HTERT RPE-1 (cell line): ENCODE measurements around the gene PTPN13.

Experiments used
- in situ Hi-C: fragments of 300-500 bp; cut with MboI; formaldehyde crosslinking; loops from 4 replicates; pipeline ENCODE4 v1.14.3; 2020; ENCODE audit warnings: low sequenced_read_pairs

The PTPN13 gene

DNA sequence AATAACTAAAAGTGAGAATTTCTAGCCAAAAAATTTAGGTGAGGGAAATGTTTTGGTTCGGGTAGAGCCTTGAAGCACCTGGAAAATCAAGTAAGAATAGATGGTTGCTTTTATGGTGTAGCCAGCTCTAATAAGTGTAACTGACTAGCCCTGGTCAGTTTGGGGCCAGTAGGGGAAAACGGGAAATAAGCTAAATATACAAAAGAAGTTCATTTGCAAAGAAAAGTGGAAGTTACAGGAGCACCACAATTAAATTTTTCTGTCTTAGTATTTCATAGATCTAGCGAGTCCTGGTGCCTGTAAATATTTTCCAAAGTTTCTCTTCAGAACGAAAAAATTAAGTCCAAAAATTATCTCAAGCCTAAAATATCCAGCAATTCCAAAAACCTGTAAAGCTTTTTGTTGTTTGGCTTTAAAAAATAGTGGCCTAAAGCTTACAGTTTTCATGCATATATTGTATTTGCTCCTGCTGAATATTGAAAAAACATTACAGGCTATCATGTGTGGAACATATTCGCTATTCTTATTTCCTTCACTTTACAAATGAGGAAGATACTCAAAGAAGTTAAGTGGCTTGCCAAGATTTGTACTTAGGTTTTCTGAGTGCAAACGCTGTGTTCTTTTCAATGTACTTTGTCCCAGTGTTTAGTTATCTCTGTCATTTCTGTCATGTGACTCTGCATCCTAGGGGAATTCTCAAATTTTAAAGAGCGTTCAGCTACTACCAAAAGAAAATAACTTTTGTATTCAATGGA is 7.3 kb upstream of the PTPN13 start:
- in situ Hi-C loops, result no loop called here

GRCh38 chr4:86587381-86588140 is 6.6 kb upstream of the PTPN13 start:
- in situ Hi-C loops, result no loop called here

- in situ Hi-C loops, result no loop called here
Observed at GRCh38 chr4:86592553-86593249, 1.4 kb upstream of the PTPN13 start.

GRCh38 chr4:86594559-86595425 is 677 bp downstream of the PTPN13 start:
- in situ Hi-C loops, result no loop called here

GRCh38 chr4:86595426-86595805 is 1.3 kb downstream of the PTPN13 start:
- in situ Hi-C loops, result no loop called here

GRCh38 chr4:86596807-86597206 is 2.7 kb downstream of the PTPN13 start:
- in situ Hi-C loops, result no loop called here

DNA sequence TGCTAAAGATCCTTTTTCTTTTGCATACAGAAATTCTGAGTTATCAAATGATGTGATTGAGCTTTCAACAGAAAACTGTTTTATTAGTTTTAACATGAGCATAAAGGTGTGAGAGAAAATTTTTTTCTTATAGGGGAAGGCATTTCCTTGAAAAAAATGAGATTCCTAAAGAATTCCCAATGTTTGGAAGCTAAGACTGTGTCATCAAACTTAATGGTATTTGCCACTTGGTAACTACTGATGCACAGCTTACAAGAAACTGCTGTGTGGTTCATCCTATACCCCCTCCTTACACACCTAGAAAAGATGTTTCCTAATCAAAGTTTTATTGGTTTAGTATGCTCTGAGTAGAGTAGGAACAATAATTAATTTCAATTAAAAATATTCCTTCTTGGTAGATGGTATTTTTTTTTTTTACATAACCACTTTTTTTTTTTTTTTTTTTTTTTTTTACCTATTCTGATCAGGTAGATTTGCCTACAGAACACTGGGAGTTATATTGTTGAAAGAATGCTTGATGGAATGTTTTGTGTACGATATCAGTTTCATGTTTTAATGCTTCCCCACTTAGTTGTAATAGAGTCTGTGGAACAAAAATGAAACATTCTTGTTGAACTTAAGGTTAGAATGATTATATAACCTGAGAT is 6.0 kb downstream of the PTPN13 start:
- in situ Hi-C loops, result no loop called here

DNA sequence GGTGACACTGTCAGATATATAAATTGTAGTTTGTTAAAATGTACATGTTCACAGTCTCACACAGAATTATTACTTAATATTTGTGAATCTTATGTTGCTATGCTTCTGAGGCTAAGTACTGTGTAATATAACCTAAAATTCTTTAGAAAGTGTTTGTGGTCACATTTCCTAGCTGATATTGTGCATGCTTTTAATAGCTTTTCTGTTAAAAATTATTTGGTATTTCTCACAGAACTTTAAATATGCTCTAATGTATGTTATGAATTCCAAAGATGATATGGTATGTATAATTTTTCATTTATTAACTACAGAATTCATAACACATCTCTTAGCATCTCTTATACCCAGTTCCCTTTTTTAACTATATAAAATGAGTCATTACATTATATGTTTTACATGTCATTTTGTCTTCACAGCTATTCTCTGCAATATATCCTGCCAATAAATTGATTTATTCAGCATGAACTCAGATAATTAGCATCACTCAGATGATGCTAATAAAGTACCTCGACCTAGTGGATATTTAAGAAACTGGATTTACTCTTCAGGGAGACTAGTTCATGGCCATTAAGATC is 9.3 kb downstream of the PTPN13 start:
- in situ Hi-C loops, result no loop called here

GRCh38 chr4:86606809-86607208 is 12.7 kb downstream of the PTPN13 start:
- in situ Hi-C loops, result no loop called here

DNA sequence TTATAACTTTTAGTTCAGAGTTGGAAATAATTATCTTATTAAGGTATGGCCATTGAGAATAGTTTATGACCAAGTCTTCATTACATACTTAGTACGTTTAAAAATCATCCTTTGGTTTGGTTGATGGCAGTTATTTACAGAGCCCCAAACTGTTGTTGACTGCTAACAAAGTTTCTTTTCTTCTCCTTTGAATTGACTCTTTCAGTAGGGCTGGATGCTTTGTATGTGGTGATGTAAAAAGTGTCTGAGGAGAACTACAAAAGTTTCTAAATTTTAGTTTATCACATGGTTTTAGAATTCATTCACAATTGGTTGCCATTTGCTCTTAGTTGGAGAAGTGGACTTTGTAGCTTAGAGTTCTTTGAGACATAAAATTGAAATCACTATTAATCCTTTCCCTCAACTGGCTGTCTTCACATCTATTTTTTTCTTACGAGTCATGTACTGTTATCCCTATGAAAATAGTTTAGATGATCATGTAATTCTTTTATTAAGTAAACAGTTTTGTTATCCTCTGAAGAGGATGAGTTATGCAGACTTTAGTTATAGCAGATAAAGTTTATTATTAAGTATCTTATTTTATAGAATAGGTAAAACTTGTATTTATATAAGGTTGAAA is 14.8 kb downstream of the PTPN13 start:
- in situ Hi-C loops, result no loop called here

DNA sequence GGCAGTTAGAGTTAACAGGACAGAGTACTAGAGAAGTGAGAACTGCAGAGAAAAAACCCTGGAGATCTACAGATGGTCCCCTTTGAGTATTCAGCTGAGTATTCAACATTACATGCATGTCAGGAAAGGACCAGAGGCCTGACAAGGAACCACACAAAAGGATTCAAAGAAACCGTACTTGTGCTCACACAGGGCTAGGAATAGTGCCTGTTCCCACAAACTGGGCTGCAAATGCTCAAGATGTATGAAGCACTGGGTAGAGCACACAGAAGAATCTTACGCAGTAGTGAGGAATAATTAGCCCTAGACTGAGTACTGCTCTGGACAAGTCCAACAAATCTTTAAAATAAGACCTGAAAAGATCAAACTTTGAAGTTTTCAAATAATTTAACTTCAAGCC is 17.6 kb downstream of the PTPN13 start:
- in situ Hi-C loops, result no loop called here

- in situ Hi-C loops, result no loop called here
Observed at GRCh38 chr4:86613734-86614133, 19.6 kb downstream of the PTPN13 start.

GRCh38 chr4:86614865-86615264 is 20.8 kb downstream of the PTPN13 start:
- in situ Hi-C loops, result no loop called here

GRCh38 chr4:86615501-86615900 is 21.4 kb downstream of the PTPN13 start:
- in situ Hi-C loops, result no loop called here

DNA sequence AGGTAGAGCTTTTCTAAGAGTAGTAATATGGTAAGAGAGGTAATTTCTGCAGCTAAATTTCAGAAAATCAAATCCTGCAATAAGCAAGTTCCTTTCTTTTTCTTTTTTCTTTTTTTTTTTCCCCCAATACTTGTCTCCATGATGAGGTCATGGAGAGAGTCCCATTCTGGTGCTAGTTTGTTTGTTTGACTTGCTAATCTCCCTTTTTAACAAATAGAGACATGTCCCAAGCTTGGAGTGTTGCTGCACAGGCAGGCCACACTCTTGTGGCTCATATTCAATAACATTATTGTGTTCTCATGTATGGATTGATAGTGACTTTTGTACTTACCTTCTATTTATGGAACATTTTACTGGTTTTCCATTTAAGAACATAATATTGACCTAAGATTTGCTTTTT is 25.5 kb downstream of the PTPN13 start:
- in situ Hi-C loops, result no loop called here

GRCh38 chr4:86621435-86621834 is 27.3 kb downstream of the PTPN13 start:
- in situ Hi-C loops, result no loop called here

DNA sequence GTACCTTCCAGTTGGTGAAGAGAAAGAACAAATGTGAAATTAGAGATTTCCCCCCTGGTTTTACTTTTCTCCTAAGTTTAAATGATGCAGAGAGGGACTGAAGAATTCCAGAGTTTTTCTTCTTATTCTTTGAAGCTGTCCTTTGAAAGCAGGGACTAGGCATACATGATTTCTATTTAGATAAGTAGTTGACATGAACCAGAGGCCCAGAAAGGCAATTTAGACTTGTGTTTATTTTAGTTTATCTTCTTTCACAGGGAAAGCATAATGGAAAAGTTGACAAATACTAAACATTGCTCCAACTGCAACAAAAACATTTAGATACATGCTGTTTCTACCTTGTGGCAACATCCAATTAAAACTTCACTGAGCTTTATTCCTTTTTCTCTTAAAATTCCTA is 32.0 kb downstream of the PTPN13 start:
- in situ Hi-C loops, result no loop called here

- in situ Hi-C loops, result no loop called here
Observed at GRCh38 chr4:86627462-86628135, 33.5 kb downstream of the PTPN13 start.

DNA sequence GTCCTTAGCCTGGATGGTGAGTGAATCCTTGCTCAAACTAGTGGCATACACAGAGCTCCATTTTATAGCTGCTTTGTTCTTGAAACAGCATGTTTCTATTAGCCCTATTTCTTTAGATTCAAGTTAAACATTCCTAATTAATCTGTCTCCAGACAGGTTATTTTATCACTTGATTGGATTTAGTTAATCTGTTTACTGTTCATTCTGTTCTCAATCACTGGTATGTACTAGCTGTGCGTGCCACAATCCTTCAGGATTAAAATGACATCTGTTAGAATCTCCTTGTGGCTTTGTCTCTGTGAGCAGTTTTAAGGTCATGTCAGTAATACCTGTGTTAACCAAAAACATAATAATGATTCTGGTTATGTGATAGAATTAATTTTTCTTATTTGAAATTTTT is 36.5 kb downstream of the PTPN13 start:
- in situ Hi-C loops, result no loop called here
